NT2/D1 (cell line): ENCODE data around the gene PDZRN3.

Experiments used
- YY1 ChIP-seq: IDR thresholded peaks from 2 replicates; pipeline ENCODE4 v1.6.1; 2011; ENCODE audit not compliant: insufficient read length, insufficient read depth
- ZNF274 ChIP-seq: IDR thresholded peaks from 2 replicates; pipeline ENCODE4 v1.6.1; 2011; ENCODE audit warnings: mild to moderate bottlenecking, low read depth, low read length

DNA sequence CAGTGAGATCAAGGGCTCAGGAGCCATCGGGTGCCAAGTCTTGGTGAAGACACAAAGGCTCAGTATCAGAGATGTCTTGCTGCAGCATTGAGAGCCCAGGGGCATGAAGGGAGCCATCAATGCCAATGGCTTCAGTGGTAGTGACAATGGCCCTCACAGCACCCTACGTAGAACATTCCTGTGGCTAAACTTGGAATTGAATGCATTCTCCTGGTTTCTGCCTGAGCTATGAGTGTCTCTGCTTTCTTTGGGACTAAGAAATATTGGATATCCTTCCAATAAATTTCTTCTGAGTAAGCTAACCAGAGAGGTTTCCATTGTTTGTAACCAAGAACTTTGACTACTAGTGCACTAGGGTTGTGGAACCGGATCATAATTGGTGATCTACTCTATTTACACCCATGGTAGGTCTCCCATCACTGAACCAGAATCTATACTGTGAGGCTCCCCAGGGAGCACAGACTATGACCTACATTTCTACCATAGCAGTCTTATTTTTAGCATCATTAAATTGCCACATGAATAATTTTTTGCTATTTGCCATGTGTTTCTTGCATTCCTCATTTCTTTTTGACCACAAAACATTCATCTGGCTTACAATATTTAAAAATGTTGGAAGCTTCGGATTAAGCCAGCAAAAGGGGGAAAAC, 31.6 kb upstream of the PDZRN3 start:
- TF ChIP-seq ZNF274 (no peak), YY1 (no peak)
